Right lobe of liver (tissue), 6 donors: ENCODE data around the gene INPP5B. TPM values are rescaled to one million over a fixed set of nuclear protein-coding genes. Genes with fewer than 3 reads are reported as not detected.

ENCODE experiments used
- ATAC-seq, 4 donors: fragments of 200-7000 bp; cut with Tn5 transposase; one replicate each; pipeline ENCODE4 v1.9.1; 2020; ENCODE audit warnings: mild to moderate bottlenecking in 4 of 4, moderate library complexity in 4 of 4
- DNase-seq, 3 donors: peaks; one replicate each; pipeline ENCODE4 v3.0.0-alpha.2; 2020
- H3K27ac ChIP-seq, 3 donors: fragments of 200-600 bp; one replicate each; pipeline ENCODE4 v1.8.0; 2022
- H3K27me3 ChIP-seq, 2 donors: fragments of 200-600 bp; one replicate each; pipeline ENCODE4 v1.8.0; 2022
- H3K36me3 ChIP-seq, 4 donors: fragments of 200-600 bp; sonication (generic) in 1 of 4; one replicate each; pipeline versions ENCODE4 v1.5.1 to v1.8.0; 2017 to 2022; ENCODE audit warnings: control low read depth in 1 of 4
- H3K4me1 ChIP-seq, 4 donors: fragments of 200-600 bp; sonication (generic) in 1 of 4; one replicate each; pipeline versions ENCODE4 v1.5.1 to v1.8.0; 2017 to 2022; ENCODE audit warnings: control low read depth in 1 of 4
- H3K4me3 ChIP-seq, 3 donors: fragments of 200-600 bp; one replicate each; pipeline ENCODE4 v1.8.0; 2022
- H3K9me3 ChIP-seq, 4 donors: fragments of 200-600 bp; sonication (generic) in 1 of 4; one replicate each; pipeline versions ENCODE4 v1.5.1 to v1.8.0; 2017 to 2022; ENCODE audit warnings: control low read depth in 1 of 4
- POLR2A ChIP-seq: fragments of 450-650 bp; IDR thresholded peaks from one replicate; pipeline ENCODE4 v1.6.1; 2017; ENCODE audit warnings: antibody characterized with exemption, mild to moderate bottlenecking
- WGBS: methylation state at CpG from one replicate; pipeline ENCODE4 v1.1.6; 2018; ENCODE audit warnings: low coverage, low lambda C conversion rate; ENCODE audit not compliant: insufficient coverage; ENCODE audit errors: missing lambda C conversion rate; 5-methylcytosine and 5-hydroxymethylcytosine counted together
- intact Hi-C, 2 donors: fragments of 100-400 bp; cut with DNase I; formaldehyde crosslinking; loops; one replicate each; pipeline versions ENCODE4 v1.11.2 to v1.14.1; 2022
- total RNA-seq, 6 experiments: library from RNA; depleted of rRNA in 2 of 6; stranded (reverse); fragments of >200 nt in 2 of 6; fragmentation: NEBNext Ultra II Directional in 3 of 6; extraction: Animal tissue kit (Norgen Biotek cat#: 25700) in 3 of 6; gene quantifications; one replicate each; pipeline versions ENCODE4 v1.1.0 to v1.2.4, GENCODE V29; 2016 to 2023
- TF ChIP-seq, protein P1 (sequence below), 4 donors: fragments of 200-600 bp in 3 of 4; fragments of 450-650 bp in 1 of 4; IDR thresholded peaks; one replicate each; pipeline versions ENCODE4 v1.5.1 to v1.8.0; 2016 to 2022; ENCODE audit warnings: antibody characterized with exemption in 4 of 4, mild to moderate bottlenecking in 2 of 4
- donor health status: DM: no; HTN: yes; CAD: no.
- donor health status: DM: no; HTN: no; CAD: no.
- donor health status: DM: no; HTN: no; CAD: no.
- donor health status: DM: no; HTN: yes; CAD: no.
- donor health status: DM: no; HTN: yes; CAD: no.

The INPP5B gene
- total RNA-seq, 6 experiments from 2014 or later: 10.5 to 23.1 (median 14.6) TPM

DNA sequence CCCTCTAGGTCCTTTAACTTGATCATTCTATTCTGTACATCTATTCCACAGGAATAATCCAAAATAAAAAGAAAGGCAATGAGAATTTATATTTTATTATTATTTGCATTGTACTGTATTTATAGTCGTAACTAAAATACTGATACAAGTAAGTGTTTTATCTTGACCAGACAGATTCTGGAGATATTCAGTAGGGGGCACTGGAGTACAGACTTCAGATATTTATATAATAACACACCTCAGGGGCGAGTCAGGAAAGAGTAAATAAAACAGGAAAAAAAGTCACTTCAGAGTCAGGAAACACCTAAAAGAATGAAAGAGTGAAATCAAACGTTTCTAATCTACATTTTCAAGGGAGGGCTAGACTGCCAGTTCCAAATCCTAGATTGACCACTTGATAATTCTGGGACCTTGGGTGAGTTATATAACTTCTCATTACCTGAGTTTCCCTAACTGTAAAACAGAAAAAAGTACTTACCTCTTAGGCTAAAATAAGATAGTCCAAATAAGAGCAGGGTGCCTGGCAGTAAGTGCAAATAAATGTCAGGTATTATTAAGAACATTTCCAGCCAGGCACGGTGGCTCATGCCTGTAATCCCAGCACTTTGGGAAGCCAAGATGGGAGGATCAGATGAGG lies 56.4 kb downstream of the INPP5B start:
- no peak for TF ChIP-seq POLR2A
- TF ChIP-seq, protein P1, sequence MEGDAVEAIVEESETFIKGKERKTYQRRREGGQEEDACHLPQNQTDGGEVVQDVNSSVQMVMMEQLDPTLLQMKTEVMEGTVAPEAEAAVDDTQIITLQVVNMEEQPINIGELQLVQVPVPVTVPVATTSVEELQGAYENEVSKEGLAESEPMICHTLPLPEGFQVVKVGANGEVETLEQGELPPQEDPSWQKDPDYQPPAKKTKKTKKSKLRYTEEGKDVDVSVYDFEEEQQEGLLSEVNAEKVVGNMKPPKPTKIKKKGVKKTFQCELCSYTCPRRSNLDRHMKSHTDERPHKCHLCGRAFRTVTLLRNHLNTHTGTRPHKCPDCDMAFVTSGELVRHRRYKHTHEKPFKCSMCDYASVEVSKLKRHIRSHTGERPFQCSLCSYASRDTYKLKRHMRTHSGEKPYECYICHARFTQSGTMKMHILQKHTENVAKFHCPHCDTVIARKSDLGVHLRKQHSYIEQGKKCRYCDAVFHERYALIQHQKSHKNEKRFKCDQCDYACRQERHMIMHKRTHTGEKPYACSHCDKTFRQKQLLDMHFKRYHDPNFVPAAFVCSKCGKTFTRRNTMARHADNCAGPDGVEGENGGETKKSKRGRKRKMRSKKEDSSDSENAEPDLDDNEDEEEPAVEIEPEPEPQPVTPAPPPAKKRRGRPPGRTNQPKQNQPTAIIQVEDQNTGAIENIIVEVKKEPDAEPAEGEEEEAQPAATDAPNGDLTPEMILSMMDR (IDR thresholded peaks at IDR 0.05): peak; percentile 44 to 60 (median 55)
- no peaks in the 10 kb centered on the region for H3K27me3 ChIP-seq
- 19% methylated on average over 4 of the region's 4 CpGs for WGBS
- peak; percentile 62 to 86 (median 74) for ATAC-seq
- peaks cover 0 to 3% (median 0%) of the 10 kb centered on the region in 4 donors for H3K4me1 ChIP-seq
- intact Hi-C loops: no loop called here
- no peak for DNase-seq
- H3K27ac ChIP-seq: peak overlapping the region in 1 of 3 donors; percentile 16
- no peaks in the 10 kb centered on the region for H3K9me3 ChIP-seq
- peaks cover 2 to 50% (median 21%) of the 10 kb centered on the region in 4 donors for H3K36me3 ChIP-seq
- H3K4me3 ChIP-seq: no peak overlapping the region

DNA sequence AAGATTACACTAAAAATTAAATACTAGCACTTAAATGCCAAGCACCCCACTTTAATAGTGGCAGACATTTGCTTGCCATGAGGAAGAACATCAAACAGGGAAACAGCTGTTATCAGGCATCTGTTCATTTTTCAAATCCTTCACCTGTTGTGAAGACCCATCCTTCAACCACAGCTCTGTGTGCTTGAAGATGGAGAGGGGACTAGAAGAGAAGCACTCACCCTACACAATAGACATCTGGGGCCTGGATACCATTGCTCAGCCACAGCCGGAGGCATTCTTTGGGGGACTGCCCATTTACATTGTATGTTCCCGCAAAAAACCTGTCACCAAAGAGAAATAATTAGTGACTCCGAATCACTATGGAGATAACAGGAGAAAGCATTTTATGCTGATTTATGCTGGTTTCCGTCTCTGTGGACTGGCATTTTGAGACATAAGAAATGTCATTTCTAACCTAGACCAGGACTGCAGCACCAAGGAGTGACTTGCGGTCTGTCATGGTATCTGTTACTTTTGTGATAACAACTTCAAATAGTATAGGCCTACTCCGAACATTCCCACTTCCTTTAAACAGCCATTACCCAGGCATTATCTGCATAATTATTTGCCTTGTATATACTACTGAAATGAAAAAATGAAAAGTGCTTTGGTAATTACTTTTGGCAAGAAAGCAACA lies 58.7 kb downstream of the INPP5B start:
- intact Hi-C loops: no loop called here
- DNase-seq (no peak), ATAC-seq (no peak)
- H3K27ac ChIP-seq: no peak overlapping the region
- 76% methylated on average over 4 of the region's 6 CpGs for WGBS
- H3K36me3 ChIP-seq: peaks cover 5 to 72% (median 28%) of the 10 kb centered on the region in 4 donors
- no peaks in the 10 kb centered on the region for H3K27me3 ChIP-seq
- H3K4me3 ChIP-seq: no peak overlapping the region
- H3K9me3 ChIP-seq: no peaks in the 10 kb centered on the region
- TF ChIP-seq POLR2A: no peak
- TF ChIP-seq, protein P1 (IDR thresholded peaks at IDR 0.05): no peak
- H3K4me1 ChIP-seq: peaks cover 0 to 3% (median 0%) of the 10 kb centered on the region in 4 donors

DNA sequence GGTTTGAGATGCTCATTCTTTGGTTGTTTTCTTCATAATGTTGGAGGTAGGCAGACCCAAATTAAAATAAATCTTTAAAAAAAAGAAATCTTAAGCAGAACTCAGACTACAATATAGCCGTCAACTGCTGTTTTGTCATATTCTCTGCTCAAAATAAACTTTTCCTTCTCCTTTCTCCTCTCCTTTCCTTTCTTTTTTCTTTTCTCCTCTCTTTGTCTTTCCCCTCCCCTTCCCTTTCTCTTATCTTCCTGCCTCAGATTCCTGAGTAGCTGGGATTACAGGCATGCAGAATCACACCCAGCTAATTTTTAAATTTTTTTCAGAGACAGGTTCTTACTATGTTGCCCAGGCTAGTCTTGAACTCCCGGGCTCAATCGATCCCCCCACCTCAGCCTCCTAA lies 62.7 kb downstream of the INPP5B start:
- Histone ChIP-seq H3K27me3 (no peaks in the 10 kb centered on the region), H3K4me3 (no peak overlapping the region), H3K4me1 (peaks cover 0 to 9% (median 0%) of the 10 kb centered on the region in 4 donors), H3K9me3 (no peaks in the 10 kb centered on the region), H3K27ac (no peak overlapping the region), H3K36me3 (peaks cover 5 to 96% (median 38%) of the 10 kb centered on the region in 4 donors)
- ATAC-seq: no peak
- TF ChIP-seq, protein P1 (IDR thresholded peaks at IDR 0.05): no peak
- TF ChIP-seq POLR2A: no peak
- WGBS: 85% methylated on average over 3 of the region's 3 CpGs
- intact Hi-C loops: no loop called here
- DNase-seq: no peak

DNA sequence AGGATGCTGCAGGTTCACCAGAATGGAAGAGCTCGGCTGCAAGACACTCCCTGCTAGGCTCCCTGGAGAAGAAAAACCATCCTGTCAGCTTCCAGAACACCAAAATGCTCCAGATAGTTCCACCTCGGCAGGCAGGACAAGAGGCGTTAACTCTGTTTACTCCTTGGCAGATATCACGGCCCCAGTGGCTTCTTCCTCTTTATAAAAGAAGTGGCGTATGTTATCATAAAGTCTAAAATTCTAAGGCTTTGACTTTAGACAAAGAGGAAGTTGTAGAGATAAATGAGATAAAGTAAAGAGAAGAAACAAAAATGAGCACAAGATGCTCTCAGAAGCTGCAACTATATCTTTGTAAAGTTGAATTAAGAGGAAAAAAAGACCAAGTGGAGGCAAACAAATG lies 63.2 kb downstream of the INPP5B start:
- H3K27me3 ChIP-seq: no peaks in the 10 kb centered on the region
- H3K4me3 ChIP-seq: no peak overlapping the region
- DNase-seq: no peak
- WGBS: 56% methylated on average over 5 of the region's 5 CpGs
- ATAC-seq: no peak
- no peaks in the 10 kb centered on the region for H3K9me3 ChIP-seq
- intact Hi-C loops: no loop called here
- TF ChIP-seq POLR2A: no peak
- TF ChIP-seq, protein P1 (IDR thresholded peaks at IDR 0.05): no peak
- H3K36me3 ChIP-seq: peaks cover 5 to 93% (median 38%) of the 10 kb centered on the region in 4 donors
- H3K27ac ChIP-seq: no peak overlapping the region
- peaks cover 0 to 9% (median 0%) of the 10 kb centered on the region in 4 donors for H3K4me1 ChIP-seq
